ENCODE results near the gene CAPRIN2. TPM values are rescaled to one million over a fixed set of nuclear protein-coding genes. Genes with fewer than 3 reads are reported as not detected.

CAPRIN2 gene
- total and polyA plus RNA-seq, 2 of the 8 experiments (the other 6 are each of a cell fraction or from before 2014, with no cell fraction given): 24.8 to 52.0 TPM

DNA sequence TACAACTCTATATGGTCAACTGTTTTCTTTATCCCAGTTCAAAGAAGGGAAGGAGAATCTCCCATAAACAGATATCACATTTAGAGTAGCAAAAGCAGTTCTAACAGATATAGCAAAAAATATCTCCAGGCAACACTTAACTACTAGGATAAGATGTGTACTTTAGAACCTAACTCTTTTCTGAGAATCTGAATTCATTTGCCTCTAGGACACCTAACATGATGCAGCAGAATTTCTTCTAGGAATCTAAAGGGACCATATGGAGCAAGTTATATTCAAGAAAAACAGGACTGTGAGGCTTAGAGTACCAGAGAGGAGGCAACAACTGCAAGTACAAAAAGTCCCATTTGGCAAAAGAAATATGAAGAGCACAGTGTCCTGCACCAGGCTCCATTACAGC is 24.4 kb upstream of the CAPRIN2 start:
- no peak overlapping the region for H4K91ac ChIP-seq (replicated peaks; ENCODE audit: insufficient read length, low read length)
- H3K23ac ChIP-seq (ENCODE audit: insufficient read length): no peak overlapping the region
- H4K20me1 ChIP-seq (replicated peaks in 1 of 2; ENCODE audit: control insufficient read depth in 1 of 2, insufficient read depth in 2 of 2, low read length in 2 of 2): no peaks in the 10 kb centered on the region
- H3K23me2 ChIP-seq (ENCODE audit: low read depth, low read length): no peaks in the 10 kb centered on the region
- DNase-seq (ENCODE audit: low read depth in 1 of 2, low spot score in 2 of 2) (no peak), FAIRE-seq (no peak)
- H3K27me3 ChIP-seq (replicated peaks in 1 of 4; ENCODE audit: control insufficient read depth in 3 of 4, extremely low read depth in 1 of 4, insufficient read depth in 3 of 4, low read length in 3 of 4): no peaks in the 10 kb centered on the region
- peaks cover 34 to 49% of the 10 kb centered on the region in 2 experiments for H3K9me3 ChIP-seq (ENCODE audit: insufficient read depth in 2 of 2, low read depth in 1 of 2, low read length in 1 of 2)
- H3K4me2 ChIP-seq (ENCODE audit: insufficient read depth in 1 of 2, low read depth in 2 of 2, low read length in 2 of 2): no peak overlapping the region
- H3K79me1 ChIP-seq (ENCODE audit: low read depth, low read length): no peaks in the 10 kb centered on the region
- no peak overlapping the region for H2BK120ac ChIP-seq (replicated peaks; ENCODE audit: low read depth, low read length)
- ChIA-PET POLR2A (ENCODE audit: partially characterized antibody) (no interaction called here), CTCF (ENCODE audit: partially characterized antibody) (no interaction called here)
- H3K4ac ChIP-seq (replicated peaks; ENCODE audit: insufficient read length, low read depth, low read length): no peak overlapping the region
- no peaks in the 10 kb centered on the region for H3K4me1 ChIP-seq (replicated peaks in 1 of 4; ENCODE audit: control insufficient read depth in 3 of 4, insufficient read depth in 4 of 4, low read length in 3 of 4)
- no peak overlapping the region for H3K14ac ChIP-seq (ENCODE audit: insufficient read length)
- no peak overlapping the region for H3K18ac ChIP-seq (ENCODE audit: extremely low read depth, low read length)
- no peak overlapping the region for H4K5ac ChIP-seq (ENCODE audit: insufficient read length, low read depth, low read length)
- H4K8ac ChIP-seq (ENCODE audit: extremely low read depth, insufficient read depth, low read length): no peak overlapping the region
- no peak overlapping the region for H3K4me3 ChIP-seq (ENCODE audit: extremely low read depth in 1 of 4, insufficient read depth in 2 of 4, low read depth in 3 of 4, low read length in 4 of 4)
- H2AFZ ChIP-seq (ENCODE audit: low read length): no peak overlapping the region
- H2BK12ac ChIP-seq (ENCODE audit: low read depth, low read length): no peak overlapping the region
- H2BK15ac ChIP-seq (ENCODE audit: low read length): no peak overlapping the region
- no peak overlapping the region for H2BK5ac ChIP-seq (ENCODE audit: low read depth, low read length)
- H2AK5ac ChIP-seq (ENCODE audit: low read depth, low read length): no peak overlapping the region
- H3K79me2 ChIP-seq (ENCODE audit: control insufficient read depth in 1 of 2, insufficient read depth in 2 of 2, low read length in 2 of 2): no peaks in the 10 kb centered on the region
- no peak overlapping the region for H2BK20ac ChIP-seq (ENCODE audit: low read length)
- H3K36me3 ChIP-seq (ENCODE audit: control insufficient read depth in 2 of 4, insufficient read depth in 4 of 4, low read length in 3 of 4): peaks cover 0 to 8% (median 2%) of the 10 kb centered on the region in 4 experiments; a peak in 4 of 8 replicates
- H3K27ac ChIP-seq (ENCODE audit: low read depth, low read length): no peak overlapping the region
- no peak overlapping the region for H3K9ac ChIP-seq (replicated peaks in 1 of 4; ENCODE audit: extremely low read depth in 1 of 4, low read depth in 3 of 4, low read length in 3 of 4)
- no peak overlapping the region for H3K56ac ChIP-seq (replicated peaks; ENCODE audit: insufficient read length, low read depth, low read length)
- no peak for TF ChIP-seq CBX5 (IDR thresholded peaks at IDR 0.05; ENCODE audit: low read depth, low read length)
- TF ChIP-seq GABPA (IDR thresholded peaks at IDR 0.05; ENCODE audit: borderline replicate concordance, insufficient read depth, low read length): no peak
- no peak for TF ChIP-seq CTBP2 (IDR thresholded peaks at IDR 0.05; ENCODE audit: borderline replicate concordance, insufficient read depth, insufficient read length, low read length)
- TF ChIP-seq KDM5A (IDR thresholded peaks at IDR 0.05; ENCODE audit: low read length): no peak
- TF ChIP-seq CTCF (IDR thresholded peaks at IDR 0.05; ENCODE audit: control extremely low read depth in 1 of 3, insufficient read depth in 1 of 3, low read depth in 1 of 3, low read length in 3 of 3): no peak
- no peak for TF ChIP-seq GTF2F1 (IDR thresholded peaks at IDR 0.05; ENCODE audit: borderline replicate concordance, low read depth, low read length)
- no peak for TF ChIP-seq BACH1 (IDR thresholded peaks at IDR 0.05; ENCODE audit: low read length)
- no peak for TF ChIP-seq SAP30 (IDR thresholded peaks at IDR 0.05; ENCODE audit: insufficient read depth, insufficient replicate concordance, low read length)
- TF ChIP-seq RAD21 (IDR thresholded peaks at IDR 0.05 in 1 of 2, conservative IDR thresholded peaks at IDR 0.05 in 1 of 2; ENCODE audit: low read depth in 2 of 2, low read length in 2 of 2): no peak
- TF ChIP-seq SP2 (IDR thresholded peaks at IDR 0.05; ENCODE audit: low read length): no peak
- no peak for TF ChIP-seq NANOG (IDR thresholded peaks at IDR 0.05; ENCODE audit: insufficient read depth, low read depth, low read length, poor library complexity, severe bottlenecking)

Measured in H1 (cell line).